Measurements from ENCODE around the gene PARG.
A peak's percentile ranks its signal among the peaks of the same experiment; 100 is the strongest.
"Not testable (repeated sequence)": the region's sequence is repeated elsewhere in the genome, so short reads cannot be mapped to it uniquely, and the experiment has no call there.

Gene PARG

DNA sequence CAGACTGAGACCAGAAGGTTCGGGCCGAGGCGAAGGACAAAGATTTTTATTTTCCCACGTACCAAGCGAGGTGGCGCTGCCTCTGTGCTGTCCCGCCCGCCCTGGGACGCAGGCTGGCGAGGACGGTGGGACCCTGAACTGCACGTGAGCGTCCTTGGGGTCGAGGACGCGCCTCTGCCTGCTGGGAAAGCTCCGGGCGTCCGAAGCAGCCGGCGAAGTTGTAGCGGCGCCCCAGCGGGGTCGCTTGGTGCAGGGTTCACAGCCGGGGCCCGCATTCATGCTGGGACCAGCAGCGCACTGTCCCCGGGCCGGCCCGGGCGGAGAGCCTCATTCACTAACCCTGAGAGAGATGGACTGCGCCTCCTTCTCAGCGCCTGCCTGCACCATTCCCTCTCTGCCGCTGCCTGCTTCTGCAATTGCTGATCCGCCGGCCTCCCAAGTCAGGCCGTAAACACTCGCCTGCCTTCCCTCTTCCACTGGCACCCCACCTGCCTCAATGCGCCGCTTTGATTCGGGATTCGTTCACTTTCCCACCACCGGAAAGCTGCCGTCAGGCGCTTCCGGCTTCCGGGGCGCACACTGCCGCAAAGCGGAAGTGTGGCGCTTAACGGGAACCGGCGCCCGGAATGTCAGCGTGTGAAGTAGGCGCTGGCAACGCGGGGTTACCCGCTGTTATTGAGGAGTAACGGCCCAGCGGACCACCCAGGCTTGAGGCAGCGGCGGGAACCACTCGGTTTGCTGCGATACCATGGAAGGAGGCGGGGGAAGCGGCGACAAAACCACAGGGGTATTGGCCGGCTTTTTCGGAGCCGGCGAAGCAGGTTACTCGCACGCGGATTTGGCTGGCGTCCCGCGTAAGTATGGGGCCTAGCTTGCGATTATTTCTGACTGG is at the start of gene PARG, which contains the start of gene TIMM23B:
TSS of gene PARG (minus strand) at position 581 of the 892 bp plus-strand sequence. CDS start at position 279, 302 bp downstream.
TSS of gene TIMM23B (plus strand) at position 607 of the 892 bp plus-strand sequence. CDS start at position 749, 142 bp downstream.
- Histone ChIP-seq H2AFZ (ENCODE audit: low read depth) (peak within 1 kb of the TSS; percentile 67; the same call in 1 of the 2 replicates), H3K4me1 (ENCODE audit: low read depth, poor library complexity, severe bottlenecking) (peaks cover 11% of the 10 kb centered on the region), H3K4me2 (peak within 1 kb of the TSS; percentile 84), H3K27ac (peak within 1 kb of the TSS; percentile 74), H3K9ac (peak within 1 kb of the TSS; percentile 78), H3K79me2 (ENCODE audit: insufficient read depth, low read depth) (peaks cover 37% of the 10 kb centered on the region)
- H3K36me3 ChIP-seq (ENCODE audit: insufficient read depth); H4K20me1 ChIP-seq (ENCODE audit: insufficient read depth); H3K27me3 ChIP-seq (ENCODE audit: insufficient read depth, low read depth); H3K4me3 ChIP-seq (IDR thresholded peaks at IDR 0.05; ENCODE audit: insufficient read depth, low read depth, low read length): not testable (repeated sequence)

DNA sequence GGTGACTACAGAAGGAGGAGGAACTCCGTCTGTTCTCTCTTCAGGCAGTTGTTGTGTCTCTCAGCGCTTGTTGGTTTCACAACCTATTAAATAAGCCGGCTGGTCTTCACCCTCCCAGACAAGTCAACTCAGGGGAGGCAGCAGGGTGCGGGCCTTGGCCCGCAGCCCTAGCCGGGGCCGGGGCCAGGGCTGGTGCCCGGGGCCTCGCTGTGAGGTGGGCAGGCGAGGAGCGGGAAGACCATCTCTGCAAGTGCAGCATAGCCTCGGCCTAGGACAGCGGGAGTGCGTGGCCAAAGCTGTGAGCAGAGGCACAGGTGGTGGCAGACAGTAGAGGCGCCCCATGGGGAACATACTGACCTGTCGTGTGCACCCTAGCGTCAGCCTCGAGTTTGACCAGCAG is 46.5 kb upstream of the PARG start, which contains the start of gene AGAP6:
TSS of gene AGAP6 (plus strand) at position 31 of the 400 bp plus-strand sequence. CDS start at position 341, 310 bp downstream.
- H4K20me1 ChIP-seq (ENCODE audit: insufficient read depth); H3K27me3 ChIP-seq (ENCODE audit: insufficient read depth, low read depth); H3K9ac ChIP-seq; H3K36me3 ChIP-seq (ENCODE audit: insufficient read depth); H3K4me1 ChIP-seq (ENCODE audit: low read depth, poor library complexity, severe bottlenecking); H3K79me2 ChIP-seq (ENCODE audit: insufficient read depth, low read depth); H3K27ac ChIP-seq; H3K4me2 ChIP-seq; H2AFZ ChIP-seq (ENCODE audit: low read depth); H3K4me3 ChIP-seq (IDR thresholded peaks at IDR 0.05; ENCODE audit: insufficient read depth, low read depth, low read length): not testable (repeated sequence)

DNA sequence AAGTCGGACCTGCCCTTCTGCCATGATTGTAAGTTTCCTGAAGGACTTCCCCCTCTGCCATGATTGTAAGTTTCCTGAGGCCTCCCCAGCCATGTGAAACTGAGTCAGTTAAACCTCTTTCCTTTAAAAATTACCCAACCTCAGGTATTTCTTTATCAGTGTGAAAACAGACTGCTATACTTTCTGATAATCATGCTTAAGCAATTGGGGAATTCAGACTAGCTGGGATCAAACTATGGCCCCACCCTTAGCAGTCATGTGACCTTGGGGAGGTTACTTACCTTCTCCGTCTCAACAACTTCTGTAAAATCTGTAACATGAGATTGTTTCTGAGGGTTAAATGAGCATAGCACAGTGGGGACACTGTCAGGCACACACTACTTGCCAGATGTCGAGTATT is 45.4 kb upstream of the PARG start:
- H3K4me1 ChIP-seq (ENCODE audit: low read depth, poor library complexity, severe bottlenecking); H2AFZ ChIP-seq (ENCODE audit: low read depth); H3K4me2 ChIP-seq; H3K36me3 ChIP-seq (ENCODE audit: insufficient read depth); H3K27me3 ChIP-seq (ENCODE audit: insufficient read depth, low read depth); H3K27ac ChIP-seq; H4K20me1 ChIP-seq (ENCODE audit: insufficient read depth); H3K9ac ChIP-seq; H3K79me2 ChIP-seq (ENCODE audit: insufficient read depth, low read depth); H3K4me3 ChIP-seq (IDR thresholded peaks at IDR 0.05; ENCODE audit: insufficient read depth, low read depth, low read length): not testable (repeated sequence)

GRCh38 chr10:49977756-49978155 is 35.9 kb upstream of the PARG start:
- H3K79me2 ChIP-seq (ENCODE audit: insufficient read depth, low read depth); H3K27me3 ChIP-seq (ENCODE audit: insufficient read depth, low read depth); H3K4me3 ChIP-seq (IDR thresholded peaks at IDR 0.05; ENCODE audit: insufficient read depth, low read depth, low read length); H4K20me1 ChIP-seq (ENCODE audit: insufficient read depth); H3K4me1 ChIP-seq (ENCODE audit: low read depth, poor library complexity, severe bottlenecking); H3K27ac ChIP-seq; H3K4me2 ChIP-seq; H3K9ac ChIP-seq; H2AFZ ChIP-seq (ENCODE audit: low read depth); H3K36me3 ChIP-seq (ENCODE audit: insufficient read depth): not testable (repeated sequence)

DNA sequence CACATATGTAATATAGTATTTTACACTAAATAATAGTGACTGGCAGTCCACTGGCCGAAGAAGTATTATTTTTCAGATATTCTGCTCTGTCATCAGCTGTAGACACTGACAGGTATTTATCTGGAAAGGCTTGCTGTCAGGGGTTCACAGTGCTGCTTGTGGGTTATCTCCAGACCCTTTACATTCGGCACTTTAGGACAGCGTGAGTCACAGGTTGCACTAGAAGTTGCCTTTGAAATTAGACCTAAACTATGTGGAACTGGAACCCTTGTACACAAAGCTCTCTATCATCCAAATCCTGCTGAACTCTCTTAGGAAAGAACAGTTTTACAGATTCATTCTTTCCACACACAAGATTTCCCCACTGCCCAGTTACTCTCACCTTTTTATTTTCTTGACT is 30.3 kb upstream of the PARG start:
- not testable (repeated sequence) for H3K4me2 ChIP-seq

GRCh38 chr10:49971466-49971865 is 29.6 kb upstream of the PARG start:
- not testable (repeated sequence) for H3K79me2 ChIP-seq (ENCODE audit: insufficient read depth, low read depth); H3K36me3 ChIP-seq (ENCODE audit: insufficient read depth); H3K27ac ChIP-seq; H4K20me1 ChIP-seq (ENCODE audit: insufficient read depth); H3K27me3 ChIP-seq (ENCODE audit: insufficient read depth, low read depth); H3K4me1 ChIP-seq (ENCODE audit: low read depth, poor library complexity, severe bottlenecking); H3K4me2 ChIP-seq; H3K4me3 ChIP-seq (IDR thresholded peaks at IDR 0.05; ENCODE audit: insufficient read depth, low read depth, low read length); H2AFZ ChIP-seq (ENCODE audit: low read depth); H3K9ac ChIP-seq

More for the DNA sequence above, 30.3 kb upstream of the PARG start:
- H2AFZ ChIP-seq (ENCODE audit: low read depth); H3K27ac ChIP-seq; H4K20me1 ChIP-seq (ENCODE audit: insufficient read depth); H3K27me3 ChIP-seq (ENCODE audit: insufficient read depth, low read depth); H3K4me3 ChIP-seq (IDR thresholded peaks at IDR 0.05; ENCODE audit: insufficient read depth, low read depth, low read length); H3K36me3 ChIP-seq (ENCODE audit: insufficient read depth); H3K9ac ChIP-seq; H3K79me2 ChIP-seq (ENCODE audit: insufficient read depth, low read depth); H3K4me1 ChIP-seq (ENCODE audit: low read depth, poor library complexity, severe bottlenecking): not testable (repeated sequence)

DNA sequence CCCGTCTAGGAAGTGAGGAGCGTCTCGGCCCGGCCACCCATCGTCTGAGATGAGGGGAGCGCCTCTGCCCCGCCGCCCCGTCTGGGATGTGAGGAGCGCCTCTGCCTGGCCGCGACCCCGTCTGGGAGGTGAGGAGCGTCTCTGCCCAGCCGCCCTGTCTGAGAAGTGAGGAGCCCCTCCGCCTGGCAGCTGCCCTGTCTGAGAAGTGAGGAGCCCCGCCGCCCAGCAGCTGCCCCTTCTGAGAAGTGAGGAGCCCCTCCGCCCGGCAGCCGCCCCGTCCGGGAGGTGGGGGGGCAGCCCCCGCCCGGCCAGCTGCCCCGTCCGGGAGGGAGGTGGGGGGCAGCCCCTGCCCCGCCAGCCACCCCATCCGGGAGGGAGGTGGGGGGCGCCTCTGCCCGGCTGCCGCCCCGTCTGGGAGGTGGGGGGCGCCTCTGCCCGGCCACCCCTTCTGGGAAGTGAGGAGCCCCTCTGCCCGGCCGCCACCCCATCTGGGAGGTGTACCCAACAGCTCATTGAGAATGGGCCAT is 28.6 kb upstream of the PARG start:
- H2AFZ ChIP-seq (ENCODE audit: low read depth); H3K4me2 ChIP-seq; H3K36me3 ChIP-seq (ENCODE audit: insufficient read depth); H3K9ac ChIP-seq; H3K4me3 ChIP-seq (IDR thresholded peaks at IDR 0.05; ENCODE audit: insufficient read depth, low read depth, low read length); H3K27me3 ChIP-seq (ENCODE audit: insufficient read depth, low read depth); H3K27ac ChIP-seq; H3K4me1 ChIP-seq (ENCODE audit: low read depth, poor library complexity, severe bottlenecking); H3K79me2 ChIP-seq (ENCODE audit: insufficient read depth, low read depth); H4K20me1 ChIP-seq (ENCODE audit: insufficient read depth): not testable (repeated sequence)

DNA sequence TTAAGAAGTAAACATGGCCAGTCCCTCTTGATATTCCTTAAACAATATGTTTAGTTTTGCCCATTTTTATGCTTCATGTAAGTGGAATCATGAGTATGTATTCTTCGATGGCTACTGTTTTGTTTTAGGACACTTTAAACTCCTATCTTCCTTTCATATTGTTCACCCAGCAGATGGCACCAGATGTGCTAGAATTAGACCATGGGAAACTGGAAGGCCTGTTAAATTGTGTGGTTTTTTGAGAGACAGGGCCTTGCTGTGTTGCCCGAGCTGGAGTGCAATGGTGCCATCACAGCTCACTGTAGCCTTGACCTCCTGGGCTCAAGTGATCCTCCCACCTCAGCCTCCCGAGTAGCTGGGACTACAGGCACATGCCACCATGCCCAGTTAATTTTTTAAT is 11.3 kb upstream of the PARG start:
- peaks cover 12% of the 10 kb centered on the region; the same call in 1 of the 2 replicates for H3K79me2 ChIP-seq (ENCODE audit: insufficient read depth, low read depth)
- H4K20me1 ChIP-seq (ENCODE audit: insufficient read depth); H3K4me1 ChIP-seq (ENCODE audit: low read depth, poor library complexity, severe bottlenecking): not testable (repeated sequence)

GRCh38 chr10:49952006-49952405 is 10.2 kb upstream of the PARG start:
- H4K20me1 ChIP-seq (ENCODE audit: insufficient read depth); H3K27me3 ChIP-seq (ENCODE audit: insufficient read depth, low read depth); H3K27ac ChIP-seq; H3K36me3 ChIP-seq (ENCODE audit: insufficient read depth); H2AFZ ChIP-seq (ENCODE audit: low read depth); H3K4me2 ChIP-seq; H3K9ac ChIP-seq; H3K4me1 ChIP-seq (ENCODE audit: low read depth, poor library complexity, severe bottlenecking); H3K4me3 ChIP-seq (IDR thresholded peaks at IDR 0.05; ENCODE audit: insufficient read depth, low read depth, low read length): not testable (repeated sequence)
- peaks cover 18% of the 10 kb centered on the region; the same call in 1 of the 2 replicates for H3K79me2 ChIP-seq (ENCODE audit: insufficient read depth, low read depth)

More for the DNA sequence above, 11.3 kb upstream of the PARG start:
- not testable (repeated sequence) for H3K9ac ChIP-seq; H3K27ac ChIP-seq; H3K36me3 ChIP-seq (ENCODE audit: insufficient read depth); H3K4me2 ChIP-seq; H3K27me3 ChIP-seq (ENCODE audit: insufficient read depth, low read depth); H2AFZ ChIP-seq (ENCODE audit: low read depth); H3K4me3 ChIP-seq (IDR thresholded peaks at IDR 0.05; ENCODE audit: insufficient read depth, low read depth, low read length)

DNA sequence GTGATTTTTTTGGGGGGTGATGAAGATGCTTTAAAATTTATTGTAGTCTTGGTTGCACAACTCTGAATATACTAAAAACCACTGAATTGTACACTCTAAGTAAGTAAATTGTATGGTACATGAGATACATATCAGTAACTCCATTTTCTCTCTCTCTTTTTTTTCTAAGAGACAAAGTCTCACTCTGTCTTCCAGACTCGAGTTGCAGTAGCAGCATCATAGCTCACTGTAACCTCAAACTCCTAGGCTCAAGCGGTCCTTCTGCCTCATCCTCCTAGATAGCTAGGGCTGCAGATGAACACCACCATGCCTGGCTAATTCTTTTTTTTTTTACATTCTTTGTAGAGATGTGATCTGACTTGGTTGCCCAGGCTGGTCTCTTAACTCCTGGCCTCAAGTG is 6.9 kb upstream of the PARG start:
- not testable (repeated sequence) for H3K4me2 ChIP-seq; H3K27me3 ChIP-seq (ENCODE audit: insufficient read depth, low read depth); H3K36me3 ChIP-seq (ENCODE audit: insufficient read depth); H3K9ac ChIP-seq; H3K4me3 ChIP-seq (IDR thresholded peaks at IDR 0.05; ENCODE audit: insufficient read depth, low read depth, low read length); H2AFZ ChIP-seq (ENCODE audit: low read depth); H3K4me1 ChIP-seq (ENCODE audit: low read depth, poor library complexity, severe bottlenecking); H4K20me1 ChIP-seq (ENCODE audit: insufficient read depth); H3K27ac ChIP-seq
- peaks cover 25% of the 10 kb centered on the region for H3K79me2 ChIP-seq (ENCODE audit: insufficient read depth, low read depth)
